Osteocyte (in vitro differentiated cells): ENCODE measurements around the gene GMDS. TPM values are rescaled to one million over a fixed set of nuclear protein-coding genes. Genes with fewer than 3 reads are reported as not detected.

Experiments used
- DNase-seq: peaks from one replicate; pipeline ENCODE4 v3.0.0; 2021; ENCODE audit warnings: mixed read lengths; ENCODE audit not compliant: unreplicated experiment; ENCODE audit errors: extremely low spot score
- H3K27ac Mint-ChIP-seq: one replicate; pipeline ENCODE4 v1.8.0; 2021; ENCODE audit warnings: mild to moderate bottlenecking, mixed read lengths; ENCODE audit not compliant: unreplicated experiment
- H3K27me3 Mint-ChIP-seq: one replicate; pipeline ENCODE4 v1.8.0; 2021; ENCODE audit warnings: mixed read lengths; ENCODE audit not compliant: unreplicated experiment
- H3K36me3 Mint-ChIP-seq: one replicate; pipeline ENCODE4 v1.8.0; 2021; ENCODE audit warnings: mixed read lengths; ENCODE audit not compliant: unreplicated experiment
- H3K4me1 Mint-ChIP-seq: one replicate; pipeline ENCODE4 v1.8.0; 2021; ENCODE audit warnings: mixed read lengths; ENCODE audit not compliant: unreplicated experiment
- H3K4me3 Mint-ChIP-seq: one replicate; pipeline ENCODE4 v1.8.0; 2021; ENCODE audit warnings: mild to moderate bottlenecking, moderate library complexity, mixed read lengths; ENCODE audit not compliant: unreplicated experiment
- H3K9me3 Mint-ChIP-seq: one replicate; pipeline ENCODE4 v1.8.0; 2021; ENCODE audit warnings: mixed read lengths; ENCODE audit not compliant: unreplicated experiment
- total RNA-seq: library from RNA; stranded (reverse); gene quantifications from 2 replicates; pipeline ENCODE4 v1.2.1, GENCODE V29; 2021
- TF ChIP-seq, protein P1 (sequence below): fragments of 200-600 bp; sonication (generic); IDR thresholded peaks from 2 replicates; pipeline ENCODE4 v1.5.0; 2021; ENCODE audit warnings: antibody characterized with exemption, mild to moderate bottlenecking, moderate library complexity

Gene GMDS
- total RNA-seq, 1 donor from 2014 or later = 30.7 TPM

DNA sequence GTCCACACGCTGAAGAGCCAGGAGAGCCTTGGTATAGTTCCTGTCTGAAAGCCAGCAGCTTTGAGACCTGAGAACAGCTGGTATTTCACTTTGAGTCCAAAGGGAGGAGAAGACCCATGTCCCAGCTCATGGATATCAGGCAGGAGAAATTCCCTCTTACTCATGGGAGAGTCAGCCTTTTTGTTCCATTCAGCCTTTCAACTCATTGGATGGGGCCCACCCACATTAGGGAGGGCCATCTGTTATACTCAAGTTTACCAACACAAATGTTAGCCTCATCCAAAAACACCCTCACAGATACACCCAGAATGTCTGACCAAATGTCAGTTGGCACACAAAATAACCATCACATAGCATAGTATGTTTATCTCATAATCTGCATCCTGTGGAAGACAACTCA is 80.1 kb downstream of the GMDS start:
- Mint-ChIP-seq H3K9me3 (no peaks in the 10 kb centered on the region), H3K27ac (no peak overlapping the region), H3K4me1 (peaks cover 21% of the 10 kb centered on the region), H3K27me3 (no peaks in the 10 kb centered on the region), H3K36me3 (peaks cover 6% of the 10 kb centered on the region), H3K4me3 (no peak overlapping the region)
- TF ChIP-seq, protein P1, sequence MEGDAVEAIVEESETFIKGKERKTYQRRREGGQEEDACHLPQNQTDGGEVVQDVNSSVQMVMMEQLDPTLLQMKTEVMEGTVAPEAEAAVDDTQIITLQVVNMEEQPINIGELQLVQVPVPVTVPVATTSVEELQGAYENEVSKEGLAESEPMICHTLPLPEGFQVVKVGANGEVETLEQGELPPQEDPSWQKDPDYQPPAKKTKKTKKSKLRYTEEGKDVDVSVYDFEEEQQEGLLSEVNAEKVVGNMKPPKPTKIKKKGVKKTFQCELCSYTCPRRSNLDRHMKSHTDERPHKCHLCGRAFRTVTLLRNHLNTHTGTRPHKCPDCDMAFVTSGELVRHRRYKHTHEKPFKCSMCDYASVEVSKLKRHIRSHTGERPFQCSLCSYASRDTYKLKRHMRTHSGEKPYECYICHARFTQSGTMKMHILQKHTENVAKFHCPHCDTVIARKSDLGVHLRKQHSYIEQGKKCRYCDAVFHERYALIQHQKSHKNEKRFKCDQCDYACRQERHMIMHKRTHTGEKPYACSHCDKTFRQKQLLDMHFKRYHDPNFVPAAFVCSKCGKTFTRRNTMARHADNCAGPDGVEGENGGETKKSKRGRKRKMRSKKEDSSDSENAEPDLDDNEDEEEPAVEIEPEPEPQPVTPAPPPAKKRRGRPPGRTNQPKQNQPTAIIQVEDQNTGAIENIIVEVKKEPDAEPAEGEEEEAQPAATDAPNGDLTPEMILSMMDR = no peak
- no peak for DNase-seq

DNA sequence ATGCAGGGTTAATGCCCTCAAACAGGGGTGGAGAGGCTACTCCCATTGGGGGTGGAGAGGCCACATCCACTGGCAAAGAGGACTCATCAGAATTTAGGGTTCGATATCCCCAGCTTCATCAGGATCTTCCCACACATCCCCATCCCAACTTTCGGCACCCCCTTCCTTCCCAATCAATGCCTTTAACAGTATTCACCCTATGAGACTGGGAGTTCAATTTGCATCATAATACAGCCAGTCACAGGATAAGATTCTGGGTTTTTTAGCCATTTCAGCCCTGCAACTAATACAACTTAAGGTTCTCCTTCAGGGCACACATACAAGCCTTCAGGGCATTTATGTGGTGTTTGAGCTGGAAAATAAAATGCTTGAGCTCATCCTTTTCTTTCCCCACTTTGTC is 80.9 kb downstream of the GMDS start:
- Mint-ChIP-seq H3K36me3 (peaks cover 6% of the 10 kb centered on the region), H3K4me3 (no peak overlapping the region), H3K27ac (no peak overlapping the region), H3K27me3 (no peaks in the 10 kb centered on the region), H3K9me3 (no peaks in the 10 kb centered on the region), H3K4me1 (peaks cover 21% of the 10 kb centered on the region)
- DNase-seq = no peak
- TF ChIP-seq, protein P1 = no peak

DNA sequence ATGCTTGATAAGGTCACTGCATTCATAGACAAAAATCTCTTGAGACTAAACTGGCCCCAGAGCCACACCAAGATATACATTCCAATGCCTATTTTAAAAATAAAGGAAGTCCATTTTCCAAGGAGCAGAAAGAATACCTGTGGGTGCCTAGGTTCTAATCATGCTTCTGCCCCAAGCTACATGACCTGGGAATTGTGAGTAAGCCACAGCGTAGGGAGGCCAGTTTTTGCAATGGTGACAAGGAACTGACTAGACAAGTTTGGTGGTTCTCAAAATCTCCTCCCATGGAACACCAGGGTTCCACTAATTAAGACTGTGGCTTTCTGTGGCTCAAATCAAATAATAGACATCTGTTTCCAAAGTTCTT is 83.3 kb downstream of the GMDS start:
- no peak for DNase-seq
- TF ChIP-seq, protein P1 = no peak
- no peaks in the 10 kb centered on the region for H3K9me3 Mint-ChIP-seq
- H3K4me1 Mint-ChIP-seq = peaks cover 38% of the 10 kb centered on the region
- H3K4me3 Mint-ChIP-seq = no peak overlapping the region
- no peaks in the 10 kb centered on the region for H3K27me3 Mint-ChIP-seq
- H3K27ac Mint-ChIP-seq = peak overlapping the region; percentile 87
- H3K36me3 Mint-ChIP-seq = no peaks in the 10 kb centered on the region

DNA sequence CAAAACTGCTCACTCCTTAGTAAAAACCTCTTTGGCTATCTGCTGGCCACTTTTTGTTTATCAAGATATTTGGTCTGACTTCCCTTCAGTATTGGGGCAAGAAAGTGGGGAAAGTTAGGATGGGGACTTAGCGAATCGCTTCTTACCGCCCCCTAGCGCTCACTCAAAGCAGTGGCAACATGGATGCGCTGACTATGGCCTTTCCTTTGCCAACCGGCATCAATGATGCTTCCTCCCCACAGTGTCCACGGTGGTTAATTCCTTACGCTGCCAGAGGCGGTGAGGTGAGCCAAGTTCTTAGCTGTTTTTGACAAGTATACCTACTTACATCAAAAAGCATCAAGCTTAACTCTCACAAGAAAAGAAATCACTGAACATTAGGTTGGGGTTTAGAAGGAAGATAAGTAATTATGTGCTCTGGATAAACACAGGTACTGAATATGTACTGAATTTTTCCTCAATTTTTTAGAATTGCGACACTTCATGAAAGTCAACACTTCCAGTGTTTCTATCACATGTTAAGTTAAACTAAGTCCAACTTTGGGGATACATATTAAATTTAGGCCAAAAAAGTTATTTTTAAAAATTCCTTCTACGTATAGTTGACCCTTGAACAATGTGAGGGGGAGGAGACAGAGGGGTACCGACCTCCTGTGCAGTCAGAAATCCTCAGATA is 86.7 kb downstream of the GMDS start:
- Mint-ChIP-seq H3K9me3 (no peaks in the 10 kb centered on the region), H3K4me1 (peaks cover 47% of the 10 kb centered on the region), H3K27me3 (no peaks in the 10 kb centered on the region), H3K4me3 (no peak overlapping the region), H3K36me3 (no peaks in the 10 kb centered on the region), H3K27ac (peak overlapping the region; percentile 31)
- no peak for DNase-seq
- TF ChIP-seq, protein P1 = peak; percentile 50

DNA sequence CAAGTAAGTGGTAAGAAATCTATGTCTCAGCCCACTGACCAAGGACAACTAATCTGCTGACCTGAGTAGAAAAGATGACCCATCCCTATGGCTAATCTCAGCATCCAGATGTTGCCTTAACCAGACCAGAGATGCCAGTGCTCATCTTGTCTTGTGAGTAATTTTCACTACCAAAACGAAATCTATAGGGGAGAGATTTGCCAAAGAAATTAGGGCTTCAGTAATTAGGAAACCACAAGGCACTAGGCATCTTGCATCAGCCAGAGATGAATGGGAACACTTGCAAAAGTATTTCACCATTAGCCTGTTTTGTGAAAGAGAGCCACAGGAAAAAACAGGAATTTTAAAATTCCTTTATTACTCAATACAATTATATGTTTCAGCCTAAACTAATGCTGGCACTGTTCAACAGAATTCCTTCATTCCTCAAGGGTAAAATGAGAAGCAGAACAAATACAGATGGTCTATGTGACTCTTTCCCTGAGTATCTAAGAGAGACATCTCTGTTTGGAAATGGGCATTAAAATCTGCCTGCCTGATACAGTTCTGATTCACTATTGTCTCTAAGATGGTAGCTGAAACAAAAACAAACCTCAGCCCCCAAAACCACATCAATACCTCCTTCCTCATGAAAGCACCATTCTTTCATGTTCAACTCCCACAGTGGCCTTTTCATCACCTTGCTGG is 87.8 kb downstream of the GMDS start:
- peak overlapping the region; percentile 15 for H3K4me3 Mint-ChIP-seq
- no peaks in the 10 kb centered on the region for H3K27me3 Mint-ChIP-seq
- no peak for DNase-seq
- TF ChIP-seq, protein P1 = no peak
- H3K9me3 Mint-ChIP-seq = no peaks in the 10 kb centered on the region
- H3K4me1 Mint-ChIP-seq = peaks cover 40% of the 10 kb centered on the region
- peak overlapping the region; percentile 84 for H3K27ac Mint-ChIP-seq
- no peaks in the 10 kb centered on the region for H3K36me3 Mint-ChIP-seq
